IMR-90 (cell line): Measurements from ENCODE around the gene ZNF407. TPM values are rescaled to one million over a fixed set of nuclear protein-coding genes. Genes with fewer than 3 reads are reported as not detected.

ENCODE experiments used
- ATAC-seq: fragments of 200-7000 bp; cut with Tn5 transposase; 2 replicates; pipeline ENCODE4 v1.9.1; 2020; ENCODE audit warnings: low read depth, mild to moderate bottlenecking, moderate library complexity
- BruUV-seq: library from RNA; stranded (reverse); fragments of 400-500 nt; replicated peaks from 2 replicates; lab custom pipeline; 2021; lab: Mats Ljungman, UMichigan
- CTCF ChIA-PET: fragments of 300-600 bp; formaldehyde crosslinking; extraction: SDS; loops from one replicate; lab custom pipeline; 2021; ENCODE audit warnings: antibody characterized with exemption; lab: Yijun Ruan, JAX
- POLR2A ChIA-PET: fragments of 300-600 bp; sonication (Branson Sonifier 250); formaldehyde crosslinking; loops from one replicate; lab custom pipeline; 2022; ENCODE audit warnings: antibody characterized with exemption; ENCODE audit not compliant: unreplicated experiment; lab: Charles Lee
- DNase-seq: peaks from one replicate; pipeline ENCODE4 v3.0.0; 2013
- H2AFZ ChIP-seq: replicated peaks from 2 replicates; pipeline ENCODE3; 2013; ENCODE audit warnings: low read length, mild to moderate bottlenecking; ENCODE audit not compliant: poor library complexity
- H2AK5ac ChIP-seq: 2 replicates; pipeline ENCODE4 v1.6.1; 2013; ENCODE audit warnings: low read depth, low read length, inconsistent platforms
- H2AK9ac ChIP-seq: replicated peaks from 2 replicates; pipeline ENCODE3; 2013; ENCODE audit warnings: mild to moderate bottlenecking, low read depth, low read length, moderate library complexity; ENCODE audit not compliant: poor library complexity
- H2BK120ac ChIP-seq: 2 replicates; pipeline ENCODE4 v1.6.1; 2013; ENCODE audit warnings: low read depth, low read length, inconsistent platforms
- H2BK15ac ChIP-seq: 3 replicates; pipeline ENCODE4 v1.6.1; 2013; ENCODE audit warnings: low read depth, low read length, inconsistent platforms
- H2BK20ac ChIP-seq: 2 replicates; pipeline ENCODE4 v1.6.1; 2013; ENCODE audit warnings: low read depth, mild to moderate bottlenecking, inconsistent platforms, low read length, moderate library complexity
- H2BK5ac ChIP-seq: 2 replicates; pipeline ENCODE4 v1.6.1; 2013; ENCODE audit warnings: mild to moderate bottlenecking, low read depth, low read length, inconsistent platforms; ENCODE audit not compliant: poor library complexity, severe bottlenecking
- H3K14ac ChIP-seq: replicated peaks from 2 replicates; pipeline ENCODE4 v1.6.1; 2013; ENCODE audit warnings: low read depth, low read length, inconsistent platforms
- H3K18ac ChIP-seq: 2 replicates; pipeline ENCODE4 v1.6.1; 2013; ENCODE audit warnings: low read depth, low read length, control low read depth
- H3K23ac ChIP-seq: 2 replicates; pipeline ENCODE4 v1.6.1; 2013; ENCODE audit warnings: low read depth, low read length, inconsistent platforms
- H3K27ac ChIP-seq: 2 replicates; pipeline ENCODE4 v1.5.1; 2013; ENCODE audit warnings: mild to moderate bottlenecking, control low read depth, low read length; ENCODE audit not compliant: insufficient read depth
- H3K27me3 ChIP-seq: 2 replicates; pipeline ENCODE4 v1.6.1; 2013; ENCODE audit warnings: low read length; ENCODE audit not compliant: control insufficient read depth, insufficient read depth
- H3K36me3 ChIP-seq: 2 replicates; pipeline ENCODE4 v1.6.1; 2013; ENCODE audit warnings: low read length, mixed read lengths; ENCODE audit not compliant: control insufficient read depth, insufficient read depth
- H3K4ac ChIP-seq: 2 replicates; pipeline ENCODE4 v1.6.1; 2013; ENCODE audit warnings: low read depth, low read length, inconsistent platforms
- H3K4me1 ChIP-seq: 2 replicates; pipeline ENCODE4 v1.6.1; 2013; ENCODE audit warnings: low read length, mixed read lengths; ENCODE audit not compliant: control insufficient read depth, insufficient read depth
- H3K4me2 ChIP-seq: 2 replicates; pipeline ENCODE4 v1.6.1; 2013; ENCODE audit warnings: low read depth, mild to moderate bottlenecking, control low read depth, low read length, moderate library complexity
- H3K4me3 ChIP-seq: 2 replicates; pipeline ENCODE4 v1.5.1; 2013; ENCODE audit warnings: low read depth, mild to moderate bottlenecking, control low read depth, low read length, moderate library complexity; ENCODE audit not compliant: insufficient read depth
- H3K56ac ChIP-seq: 2 replicates; pipeline ENCODE4 v1.6.1; 2013; ENCODE audit warnings: low read length, inconsistent platforms; ENCODE audit not compliant: insufficient read depth; ENCODE audit errors: extremely low read depth
- H3K79me1 ChIP-seq, 2 experiments: 2 replicates each; pipeline ENCODE4 v1.6.1; 2013; ENCODE audit warnings: low read length in 2 of 2, inconsistent platforms in 1 of 2, low read depth in 1 of 2
- H3K9ac ChIP-seq: 2 replicates; pipeline ENCODE4 v1.6.1; 2013; ENCODE audit warnings: low read depth, low read length, control low read depth
- H3K9me1 ChIP-seq: 2 replicates; pipeline ENCODE4 v1.6.1; 2013; ENCODE audit warnings: low read length, inconsistent platforms; ENCODE audit not compliant: insufficient read depth
- H3K9me3 ChIP-seq: 2 replicates; pipeline ENCODE4 v1.6.1; 2013; ENCODE audit warnings: low read length; ENCODE audit not compliant: control insufficient read depth, insufficient read depth
- H4K20me1 ChIP-seq: 2 replicates; pipeline ENCODE4 v1.6.1; 2013; ENCODE audit warnings: low read length, inconsistent platforms; ENCODE audit not compliant: insufficient read depth
- H4K5ac ChIP-seq: 2 replicates; pipeline ENCODE4 v1.6.1; 2013; ENCODE audit warnings: mild to moderate bottlenecking, low read depth, low read length, control low read depth
- H4K8ac ChIP-seq, 2 experiments: 2 replicates each; pipeline ENCODE4 v1.6.1; 2013; ENCODE audit warnings: low read depth in 2 of 2, low read length in 2 of 2, control low read depth in 1 of 2, inconsistent platforms in 1 of 2
- H4K91ac ChIP-seq: 2 replicates; pipeline ENCODE4 v1.6.1; 2013; ENCODE audit warnings: low read depth, low read length, inconsistent platforms; ENCODE audit not compliant: insufficient read depth
- BHLHE40 ChIP-seq: fragments of 150-350 bp; IDR thresholded peaks from 2 replicates; pipeline ENCODE4 v1.6.1; 2016; ENCODE audit warnings: mild to moderate bottlenecking, low read depth, low read length
- CEBPB ChIP-seq: IDR thresholded peaks from 2 replicates; pipeline ENCODE4 v1.6.1; 2012; ENCODE audit warnings: low read depth, low read length, improper control_type of control experiment
- CHD1 ChIP-seq: IDR thresholded peaks from 2 replicates; pipeline ENCODE4 v1.6.1; 2012; ENCODE audit warnings: low read depth, low read length, improper control_type of control experiment
- CTCF ChIP-seq: conservative IDR thresholded peaks from 2 replicates; pipeline ENCODE4 v1.5.1; 2012; ENCODE audit warnings: mild to moderate bottlenecking, low read depth, low read length, improper control_type of control experiment
- ELK1 ChIP-seq: fragments of 150-350 bp; IDR thresholded peaks from 2 replicates; pipeline ENCODE4 v1.6.1; 2016; ENCODE audit warnings: low read depth, mild to moderate bottlenecking, low read length, moderate library complexity, borderline replicate concordance
- FOS ChIP-seq: fragments of 150-350 bp; IDR thresholded peaks from 2 replicates; pipeline ENCODE4 v1.6.1; 2016; ENCODE audit warnings: low read depth, low read length
- MAFK ChIP-seq: IDR thresholded peaks from 2 replicates; pipeline ENCODE4 v1.6.1; 2012; ENCODE audit warnings: low read depth, low read length, improper control_type of control experiment
- MAZ ChIP-seq: IDR thresholded peaks from 2 replicates; pipeline ENCODE4 v1.6.1; 2012; ENCODE audit warnings: low read depth, mild to moderate bottlenecking, low read length, improper control_type of control experiment, moderate library complexity, borderline replicate concordance
- MXI1 ChIP-seq: IDR thresholded peaks from 2 replicates; pipeline ENCODE4 v1.6.1; 2012; ENCODE audit warnings: low read depth, mild to moderate bottlenecking, low read length, moderate library complexity, borderline replicate concordance
- NFE2L2 ChIP-seq: fragments of 150-350 bp; IDR thresholded peaks from 2 replicates; pipeline ENCODE4 v1.6.1; 2016; ENCODE audit warnings: low read depth, mild to moderate bottlenecking, low read length
- POLR2A ChIP-seq: IDR thresholded peaks from 2 replicates; pipeline ENCODE4 v1.6.1; 2012; ENCODE audit warnings: mild to moderate bottlenecking, low read depth, low read length
- RAD21 ChIP-seq: IDR thresholded peaks from 2 replicates; pipeline ENCODE4 v1.6.1; 2012; ENCODE audit warnings: low read length, improper control_type of control experiment
- RCOR1 ChIP-seq: IDR thresholded peaks from 2 replicates; pipeline ENCODE4 v1.6.1; 2012; ENCODE audit warnings: mild to moderate bottlenecking, low read length, improper control_type of control experiment; ENCODE audit not compliant: insufficient replicate concordance
- RFX5 ChIP-seq: IDR thresholded peaks from 2 replicates; pipeline ENCODE4 v1.8.0; 2012; ENCODE audit warnings: low read depth, mild to moderate bottlenecking, low read length, moderate library complexity
- SMC3 ChIP-seq: fragments of 150-350 bp; IDR thresholded peaks from 2 replicates; pipeline ENCODE4 v1.6.1; 2016; ENCODE audit warnings: low read depth, mild to moderate bottlenecking, antibody characterized with exemption, low read length, moderate library complexity
- USF2 ChIP-seq: fragments of 150-350 bp; IDR thresholded peaks from 2 replicates; pipeline ENCODE4 v1.6.1; 2017; ENCODE audit warnings: mild to moderate bottlenecking, antibody characterized with exemption, low read length, low read depth
- WGBS, 2 experiments: methylation state at CpG; one replicate each; pipeline versions ENCODE4 v1.1.5 to v1.1.7; 2013; ENCODE audit warnings: missing lambda C conversion rate in 2 of 2; ENCODE audit not compliant: insufficient read length in 1 of 2; ENCODE audit errors: extremely low coverage in 2 of 2; 5-methylcytosine and 5-hydroxymethylcytosine counted together
- dilution Hi-C: fragments of 300-500 bp; cut with HindIII; formaldehyde crosslinking; loops from one replicate; pipeline ENCODE4 v1.14.3; 2018; ENCODE audit warnings: low sequenced_read_pairs; ENCODE audit not compliant: unreplicated experiment
- in situ Hi-C: fragments of 300-500 bp; cut with MboI; formaldehyde crosslinking; loops from 3 replicates; pipeline ENCODE4 v1.14.3; 2019; ENCODE audit warnings: low sequenced_read_pairs, inconsistent platforms, mixed read lengths
- intact Hi-C: fragments of 100-400 bp; cut with micrococcal nuclease; formaldehyde crosslinking; loops from 2 replicates; pipeline ENCODE4 v1.10.0; 2022
- polyA plus RNA-seq, 3 experiments: library from polyadenylated mRNA; depleted of rRNA; stranded (reverse); fragments of >200 nt; gene quantifications; 2 replicates each; pipeline ENCODE4 v1.2.3, GENCODE V29; 2012; ENCODE audit warnings: low replicate concordance in 1 of 3
- total RNA-seq: library from RNA; depleted of rRNA; stranded (reverse); fragments of >200 nt; gene quantifications from 2 replicates; pipeline ENCODE4 v1.2.3, GENCODE V29; 2012

The ZNF407 gene
- total and polyA plus RNA-seq, 2 of the 4 experiments (the other 2 are of a cell fraction) = 3.1 to 20.1 TPM

- Histone ChIP-seq H2BK20ac (no peak overlapping the region), H3K4me2 (no peak overlapping the region), H4K20me1 (no peaks in the 10 kb centered on the region), H4K91ac (no peak overlapping the region), H4K5ac (no peak overlapping the region), H4K8ac (no peak overlapping the region), H3K9ac (no peak overlapping the region), H2AK9ac (no peak overlapping the region), H3K4ac (no peak overlapping the region), H2BK15ac (no peak overlapping the region), H2AK5ac (no peak overlapping the region), H3K27me3 (peaks cover 12% of the 10 kb centered on the region; the same call in 1 of the 2 replicates), H3K27ac (no peak overlapping the region), H3K9me1 (no peaks in the 10 kb centered on the region), H3K18ac (no peak overlapping the region), H3K23ac (no peak overlapping the region), H3K79me1 (no peaks in the 10 kb centered on the region), H3K9me3 (no peaks in the 10 kb centered on the region), H3K36me3 (no peaks in the 10 kb centered on the region), H3K4me1 (no peaks in the 10 kb centered on the region), H3K56ac (no peak overlapping the region), H2BK5ac (no peak overlapping the region), H2BK120ac (no peak overlapping the region), H3K14ac (no peak overlapping the region), H3K4me3 (no peak overlapping the region), H2AFZ (no peak overlapping the region)
- in situ Hi-C loops = no loop called here
- dilution Hi-C loops = no loop called here
- BruUV-seq = no TSS peak
- ChIA-PET CTCF (no interaction called here), POLR2A (no interaction called here)
- ATAC-seq = no peak
- no peak for TF ChIP-seq CHD1
- no peak for TF ChIP-seq CEBPB
- no peak for TF ChIP-seq CTCF
- no peak for TF ChIP-seq RCOR1
- no peak for TF ChIP-seq RAD21
- no peak for TF ChIP-seq MAZ
- TF ChIP-seq BHLHE40 = no peak
- no peak for TF ChIP-seq RFX5
- TF ChIP-seq ELK1 = no peak
- no peak for TF ChIP-seq MAFK
- no peak for TF ChIP-seq MXI1
- TF ChIP-seq POLR2A = no peak
- TF ChIP-seq USF2 = no peak
- TF ChIP-seq NFE2L2 = no peak
- no peak for TF ChIP-seq FOS
- no peak for TF ChIP-seq SMC3
- WGBS, 2 experiments = no CpG with 5 or more reads among the region's 9 CpGs
- intact Hi-C loops = no loop called here
- DNase-seq = no peak
Measured at GRCh38 chr18:75110311-75110710, 512.6 kb downstream of the ZNF407 start.
